Sigmoid colon (tissue), 4 donors: ENCODE data around the gene HHIPL1.

ENCODE experiments used
- CTCF ChIP-seq, 4 experiments: fragments of 450-650 bp in 3 of 4; fragments of 200-600 bp in 1 of 4; IDR thresholded peaks; one replicate each; pipeline ENCODE4 v1.5.1; 2016 to 2019; ENCODE audit warnings: antibody characterized with exemption in 4 of 4, mild to moderate bottlenecking in 3 of 4, moderate library complexity in 2 of 4
- POLR2A ChIP-seq, 2 donors: fragments of 450-650 bp; IDR thresholded peaks; one replicate each; pipeline ENCODE4 v1.6.1; 2016; ENCODE audit warnings: antibody characterized with exemption in 2 of 2, mild to moderate bottlenecking in 2 of 2, moderate library complexity in 2 of 2
- POLR2AphosphoS5 ChIP-seq, 4 donors: sonication (generic); formaldehyde crosslinking; IDR thresholded peaks; one replicate each; pipeline ENCODE4 v1.6.1; 2017; ENCODE audit warnings: antibody characterized with exemption in 4 of 4

GRCh38 chr14:99728231-99728920, 83.4 kb downstream of the HHIPL1 start:
- no peak for TF ChIP-seq CTCF (IDR thresholded peaks at IDR 0.05)
- no peak for TF ChIP-seq POLR2AphosphoS5 (IDR thresholded peaks at IDR 0.05)
- no peak for TF ChIP-seq POLR2A (IDR thresholded peaks at IDR 0.05)
